Fibroblast of the aortic adventitia (primary cell): Measurements from ENCODE around the gene P4HTM. TPM values are rescaled to one million over a fixed set of nuclear protein-coding genes. Genes with fewer than 3 reads are reported as not detected.

Experiments used
- DNase-seq: peaks from one replicate; pipeline ENCODE4 v3.0.0-alpha.2; 2010; ENCODE audit warnings: low read depth
- H3K4me3 ChIP-seq: 2 replicates; pipeline ENCODE4 v1.5.1; 2011; ENCODE audit warnings: low read depth, mild to moderate bottlenecking, control low read depth, low read length, moderate library complexity
- total RNA-seq: library from RNA; depleted of rRNA; stranded (reverse); fragments of >200 nt; gene quantifications from 2 replicates; pipeline ENCODE4 v1.2.3, GENCODE V29; 2012; ENCODE audit warnings: low replicate concordance
- TF ChIP-seq, protein P1 (sequence below): IDR thresholded peaks from 2 replicates; pipeline ENCODE4 v1.5.1; 2011; ENCODE audit warnings: mild to moderate bottlenecking, low read length, control low read depth, inconsistent platforms; ENCODE audit not compliant: insufficient read depth

Gene P4HTM
- total RNA-seq, 1 donor: 22.2 TPM

DNA sequence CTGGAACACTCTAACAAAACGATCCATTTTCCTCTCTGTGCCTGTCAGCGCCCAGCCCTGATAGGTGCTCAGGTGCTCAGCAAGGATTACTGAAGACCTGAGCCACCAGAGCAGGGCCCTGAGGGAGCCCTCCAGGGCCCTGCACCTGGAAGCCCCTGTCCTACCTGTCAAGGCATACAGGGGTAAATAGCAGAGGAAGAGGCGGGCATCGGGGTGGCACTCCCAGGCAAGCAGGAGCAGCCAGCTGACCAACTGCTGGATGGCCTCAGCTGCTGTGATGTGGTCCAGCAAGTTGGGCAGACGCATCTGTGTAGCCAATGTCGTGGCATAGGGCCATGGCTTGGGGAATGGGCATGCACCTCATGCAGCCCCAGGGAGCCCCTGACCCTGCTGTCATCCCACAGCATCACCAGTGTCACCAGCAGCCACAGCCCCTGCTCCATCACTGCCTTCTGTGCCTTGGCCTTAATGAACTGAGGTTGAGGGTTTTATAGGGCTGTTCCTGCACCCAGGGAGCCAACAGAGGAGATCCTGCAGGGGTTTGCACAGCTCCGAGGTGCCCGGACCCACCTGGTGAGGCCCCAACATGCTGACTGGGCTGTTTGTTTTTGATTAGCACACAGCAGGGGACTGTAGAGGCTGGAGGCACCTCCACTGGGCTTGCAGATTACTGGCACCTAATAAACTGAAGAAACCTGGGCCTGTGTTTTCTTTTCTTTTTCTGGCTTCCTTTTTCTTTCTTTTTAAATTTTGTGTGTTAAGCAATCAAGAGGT, 9.2 kb downstream of the P4HTM start:
- no peak overlapping the region for H3K4me3 ChIP-seq
- no peak for DNase-seq
- TF ChIP-seq, protein P1, sequence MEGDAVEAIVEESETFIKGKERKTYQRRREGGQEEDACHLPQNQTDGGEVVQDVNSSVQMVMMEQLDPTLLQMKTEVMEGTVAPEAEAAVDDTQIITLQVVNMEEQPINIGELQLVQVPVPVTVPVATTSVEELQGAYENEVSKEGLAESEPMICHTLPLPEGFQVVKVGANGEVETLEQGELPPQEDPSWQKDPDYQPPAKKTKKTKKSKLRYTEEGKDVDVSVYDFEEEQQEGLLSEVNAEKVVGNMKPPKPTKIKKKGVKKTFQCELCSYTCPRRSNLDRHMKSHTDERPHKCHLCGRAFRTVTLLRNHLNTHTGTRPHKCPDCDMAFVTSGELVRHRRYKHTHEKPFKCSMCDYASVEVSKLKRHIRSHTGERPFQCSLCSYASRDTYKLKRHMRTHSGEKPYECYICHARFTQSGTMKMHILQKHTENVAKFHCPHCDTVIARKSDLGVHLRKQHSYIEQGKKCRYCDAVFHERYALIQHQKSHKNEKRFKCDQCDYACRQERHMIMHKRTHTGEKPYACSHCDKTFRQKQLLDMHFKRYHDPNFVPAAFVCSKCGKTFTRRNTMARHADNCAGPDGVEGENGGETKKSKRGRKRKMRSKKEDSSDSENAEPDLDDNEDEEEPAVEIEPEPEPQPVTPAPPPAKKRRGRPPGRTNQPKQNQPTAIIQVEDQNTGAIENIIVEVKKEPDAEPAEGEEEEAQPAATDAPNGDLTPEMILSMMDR: no peak

DNA sequence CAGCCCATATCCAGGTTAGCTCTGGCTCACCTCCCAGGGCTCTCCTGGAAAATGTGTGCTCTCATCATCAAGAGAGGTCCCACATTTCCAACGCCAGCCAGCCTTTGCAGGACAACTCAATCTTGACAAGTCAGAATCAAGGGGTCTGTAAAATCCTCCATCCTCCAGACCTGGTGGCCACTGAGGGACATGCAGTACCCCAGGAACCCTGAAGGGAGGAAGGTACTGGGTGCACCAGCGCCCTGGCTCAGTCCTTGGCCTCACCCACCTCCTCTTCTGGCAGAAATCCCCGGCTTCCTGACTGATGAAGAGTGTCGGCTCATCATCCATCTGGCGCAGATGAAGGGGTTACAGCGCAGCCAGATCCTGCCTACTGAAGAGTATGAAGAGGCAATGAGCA, 11.1 kb downstream of the P4HTM start:
- no peak for DNase-seq
- H3K4me3 ChIP-seq: no peak overlapping the region
- TF ChIP-seq, protein P1: no peak

DNA sequence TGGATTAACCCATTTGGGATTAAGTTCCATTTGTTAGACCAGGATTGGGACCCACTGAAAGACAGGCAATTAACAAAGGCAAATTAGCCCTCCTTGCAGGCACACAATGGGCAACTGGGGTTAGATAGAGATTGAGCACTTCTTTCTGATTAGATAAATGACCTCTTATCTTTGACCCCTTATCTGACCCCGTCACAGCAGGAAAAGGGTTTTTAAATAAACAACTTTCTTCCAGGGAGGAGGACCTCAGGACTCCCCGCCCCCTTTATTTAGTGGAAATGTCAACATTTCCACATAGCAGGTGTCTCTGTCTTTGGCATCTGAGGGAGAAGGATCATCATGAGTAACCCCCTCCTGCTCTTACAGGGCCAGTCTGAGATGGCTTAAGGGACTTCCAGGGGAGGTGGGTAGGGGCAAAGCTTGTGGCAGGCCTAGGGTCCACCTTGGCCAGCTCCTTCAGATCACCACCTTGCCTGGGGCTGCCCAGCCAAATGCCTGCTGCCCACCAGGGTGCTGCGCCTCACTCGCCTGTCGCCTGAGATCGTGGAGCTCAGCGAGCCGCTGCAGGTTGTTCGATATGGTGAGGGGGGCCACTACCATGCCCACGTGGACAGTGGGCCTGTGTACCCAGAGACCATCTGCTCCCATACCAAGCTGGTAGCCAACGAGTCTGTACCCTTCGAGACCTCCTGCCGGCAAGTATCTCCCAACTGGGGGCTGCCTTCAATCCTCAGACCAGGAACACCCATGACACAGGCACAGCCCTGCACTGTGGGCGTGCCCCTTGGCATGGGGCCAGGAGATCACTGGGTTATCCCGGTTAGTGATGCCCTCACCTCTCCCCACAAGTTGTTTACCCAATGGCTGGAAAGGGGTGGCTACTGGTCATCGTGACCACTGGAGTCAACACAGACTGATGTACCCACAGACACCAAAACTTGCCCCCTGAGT, 14.6 kb downstream of the P4HTM start:
- no peak overlapping the region for H3K4me3 ChIP-seq
- TF ChIP-seq, protein P1: no peak
- DNase-seq: no peak

DNA sequence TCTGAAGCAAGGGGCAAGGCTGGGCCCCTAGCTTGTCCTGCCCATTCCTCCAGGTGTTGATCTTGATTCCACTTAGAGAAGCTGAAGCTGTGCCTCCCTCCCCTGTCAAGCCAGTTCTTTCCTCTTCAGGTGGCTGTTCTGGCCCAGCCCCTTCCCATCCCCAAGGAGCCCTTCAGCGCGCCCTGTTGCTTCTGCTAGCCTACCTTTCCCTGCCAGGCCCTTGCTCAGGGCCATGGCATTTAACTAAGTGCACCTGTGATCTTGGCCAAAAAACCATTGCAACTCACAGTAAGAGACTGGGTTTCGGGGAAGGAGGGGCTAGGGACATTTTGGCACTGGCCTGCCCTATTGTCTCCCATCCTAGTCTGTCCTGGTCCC, 15.3 kb downstream of the P4HTM start:
- DNase-seq: no peak
- H3K4me3 ChIP-seq: no peak overlapping the region
- TF ChIP-seq, protein P1: no peak

DNA sequence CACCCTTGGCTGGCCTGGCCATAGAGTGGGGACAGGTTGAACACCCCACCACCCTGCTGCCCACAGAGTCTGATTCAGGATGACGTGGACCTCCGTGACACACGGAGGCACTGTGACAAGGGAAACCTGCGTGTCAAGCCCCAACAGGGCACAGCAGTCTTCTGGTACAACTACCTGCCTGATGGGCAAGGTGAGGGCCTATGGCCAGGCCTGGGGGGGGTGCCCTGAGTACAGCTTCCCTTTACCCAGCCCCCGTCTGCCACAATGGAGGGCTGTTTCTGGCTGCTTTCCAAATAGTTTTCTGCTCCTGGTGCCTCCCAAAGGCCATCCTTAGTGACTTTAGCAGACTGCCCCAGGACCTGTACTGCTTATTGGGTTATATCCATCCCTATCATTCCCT, 16.0 kb downstream of the P4HTM start:
- peak overlapping the region; percentile 90 for H3K4me3 ChIP-seq
- DNase-seq: no peak
- TF ChIP-seq, protein P1: no peak

DNA sequence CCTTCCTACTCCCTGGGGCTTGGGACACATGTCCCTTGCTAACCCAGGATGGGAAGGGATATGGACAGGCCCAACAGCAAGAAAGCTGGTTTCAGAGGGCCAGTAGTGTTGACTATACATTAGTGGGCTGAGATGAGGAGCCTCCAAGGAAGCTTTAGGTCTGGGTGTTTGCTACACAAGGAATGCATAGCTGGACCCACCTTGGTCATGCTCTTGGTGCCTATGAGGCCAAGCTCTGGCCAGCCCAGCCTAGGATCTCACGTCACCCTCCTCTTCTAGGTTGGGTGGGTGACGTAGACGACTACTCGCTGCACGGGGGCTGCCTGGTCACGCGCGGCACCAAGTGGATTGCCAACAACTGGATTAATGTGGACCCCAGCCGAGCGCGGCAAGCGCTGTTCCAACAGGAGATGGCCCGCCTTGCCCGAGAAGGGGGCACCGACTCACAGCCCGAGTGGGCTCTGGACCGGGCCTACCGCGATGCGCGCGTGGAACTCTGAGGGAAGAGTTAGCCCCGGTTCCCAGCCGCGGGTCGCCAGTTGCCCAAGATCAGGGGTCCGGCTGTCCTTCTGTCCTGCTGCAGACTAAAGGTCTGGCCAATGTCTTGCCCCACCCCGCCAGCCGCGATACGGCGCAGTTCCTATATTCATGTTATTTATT, 16.5 kb downstream of the P4HTM start:
- TF ChIP-seq, protein P1: no peak
- peak overlapping the region; percentile 90 for H3K4me3 ChIP-seq
- peak; percentile 80 for DNase-seq
